HepG2 (cell line): ENCODE results near the gene PRDM15. TPM values are rescaled to one million over a fixed set of nuclear protein-coding genes. Genes with fewer than 3 reads are reported as not detected.

Experiments
- CHD4 ChIP-seq: fragments of 200-600 bp; sonication (generic); IDR thresholded peaks from 2 replicates; pipeline ENCODE4 v1.7.0; 2017; ENCODE audit warnings: mild to moderate bottlenecking, low read length, borderline replicate concordance
- DMAP1 ChIP-seq: IDR thresholded peaks from 2 replicates; pipeline ENCODE4 v1.6.1; 2016
- DZIP1 ChIP-seq: sonication (generic); formaldehyde crosslinking; IDR thresholded peaks from 2 replicates; pipeline ENCODE4 v1.5.0; 2020; ENCODE audit warnings: mild to moderate bottlenecking, missing genetic modification reagents
- ELF4 ChIP-seq: sonication (generic); formaldehyde crosslinking; IDR thresholded peaks from 2 replicates; pipeline ENCODE4 v1.5.0; 2020; ENCODE audit warnings: missing genetic modification reagents, mild to moderate bottlenecking, moderate library complexity, borderline replicate concordance
- FOXM1 ChIP-seq: sonication (generic); formaldehyde crosslinking; IDR thresholded peaks from 2 replicates; pipeline ENCODE4 v1.5.0; 2020; ENCODE audit warnings: missing genetic modification reagents
- GATAD2A ChIP-seq: IDR thresholded peaks from 2 replicates; pipeline ENCODE4 v1.6.1; 2016
- HDAC1 ChIP-seq: sonication (generic); formaldehyde crosslinking; IDR thresholded peaks from 2 replicates; pipeline ENCODE4 v1.5.1; 2020; ENCODE audit warnings: mild to moderate bottlenecking, missing genetic modification reagents
- HDAC2 ChIP-seq: sonication (generic); formaldehyde crosslinking; IDR thresholded peaks from 2 replicates; pipeline ENCODE4 v1.4.0; 2020; ENCODE audit warnings: missing genetic modification reagents
- HMGXB4 ChIP-seq, 2 experiments: sonication (generic) in 1 of 2; formaldehyde crosslinking in 1 of 2; IDR thresholded peaks; 2 replicates each; pipeline versions ENCODE4 v1.4.0 to v1.6.1; 2018 to 2020; ENCODE audit warnings: missing genetic modification reagents in 2 of 2, borderline replicate concordance in 1 of 2, low read depth in 1 of 2, mild to moderate bottlenecking in 1 of 2, missing biosample characterization in 1 of 2
- LRRFIP1 ChIP-seq: sonication (generic); formaldehyde crosslinking; conservative IDR thresholded peaks from 2 replicates; pipeline ENCODE4 v1.4.0; 2020; ENCODE audit warnings: missing genetic modification reagents
- MLXIP ChIP-seq: sonication (generic); formaldehyde crosslinking; IDR thresholded peaks from 2 replicates; pipeline ENCODE4 v1.9.0; 2021; ENCODE audit warnings: missing genetic modification reagents, borderline replicate concordance
- PBX2 ChIP-seq: IDR thresholded peaks from 2 replicates; pipeline ENCODE4 v1.6.1; 2016; ENCODE audit warnings: control low read depth
- POGZ ChIP-seq: sonication (generic); formaldehyde crosslinking; IDR thresholded peaks from 2 replicates; pipeline ENCODE4 v1.4.0; 2020; ENCODE audit warnings: mild to moderate bottlenecking, missing genetic modification reagents
- RFX5 ChIP-seq: IDR thresholded peaks from 2 replicates; pipeline ENCODE4 v1.6.1; 2011; ENCODE audit warnings: low read depth, low read length, improper control_type of control experiment
- SIN3A ChIP-seq: IDR thresholded peaks from 2 replicates; pipeline ENCODE4 v1.6.1; 2011; ENCODE audit warnings: low read depth, mild to moderate bottlenecking, control low read depth, low read length, borderline replicate concordance
- ZNF124 ChIP-seq: sonication (generic); formaldehyde crosslinking; IDR thresholded peaks from 2 replicates; pipeline ENCODE4 v1.4.0; 2020; ENCODE audit warnings: missing genetic modification reagents
- ZNF274 ChIP-seq: sonication (generic); formaldehyde crosslinking; IDR thresholded peaks from 2 replicates; pipeline ENCODE4 v1.5.1; 2020; ENCODE audit warnings: mild to moderate bottlenecking, missing genetic modification reagents
- polyA plus RNA-seq, 8 experiments: library from polyadenylated mRNA; depleted of rRNA in 3 of 8; stranded (reverse) in 7 of 8; unstranded in 1 of 8; fragments of >200 nt; fragmentation: Illumina TruSeq in 4 of 8; extraction: Trizol in 4 of 8; gene quantifications; 2 replicates each; pipeline versions ENCODE4 v1.2.1 to v1.2.3, GENCODE V29; 2011 to 2016; ENCODE audit warnings: low read depth in 4 of 8, missing spikeins in 1 of 8, mixed read lengths in 1 of 8; ENCODE audit not compliant: insufficient read depth in 1 of 8
- total RNA-seq, 5 experiments: library from RNA; depleted of rRNA; stranded (reverse); fragments of >200 nt; fragmentation: Illumina TruSeq; extraction: Trizol; gene quantifications; 2 replicates each; pipeline ENCODE4 v1.2.3, GENCODE V29; 2016; ENCODE audit warnings: low read depth in 1 of 5

Gene PRDM15
- total and polyA plus RNA-seq, 2 of the 13 experiments (the other 11 are each of a cell fraction or from before 2014, with no cell fraction given) = 4.0 to 6.9 TPM

- TF ChIP-seq RFX5 (no peak), ZNF124 (CRISPR knock-in tag) (no peak), DMAP1 (CRISPR knock-in tag) (peak; percentile 56), HMGXB4 (CRISPR knock-in tag; IDR thresholded peaks at IDR 0.05; ENCODE audit: borderline replicate concordance in 1 of 2, low read depth in 1 of 2) (peak in 1 of 2 experiments; percentile 21; a peak in 1 of 4 replicates), SIN3A (no peak), DZIP1 (CRISPR knock-in tag) (no peak), ZNF274 (CRISPR knock-in tag) (no peak), HDAC2 (no peak), PBX2 (CRISPR knock-in tag) (no peak), FOXM1 (CRISPR knock-in tag) (no peak), LRRFIP1 (CRISPR knock-in tag) (no peak), POGZ (CRISPR knock-in tag) (no peak), MLXIP (CRISPR knock-in tag) (no peak), GATAD2A (CRISPR knock-in tag) (peak; percentile 73), HDAC1 (CRISPR knock-in tag) (peak; percentile 41), CHD4 (no peak), ELF4 (CRISPR knock-in tag) (no peak)
These were observed 47.1 kb upstream of the PRDM15 start (continued) for GRCh38 chr21:41926117-41926806.
